ENCODE results near the gene CDKN2AIP. TPM values are rescaled to one million over a fixed set of nuclear protein-coding genes. Genes with fewer than 3 reads are reported as not detected.
A peak's percentile ranks its signal among the peaks of the same experiment; 100 is the strongest.
"Not testable (repeated sequence)": the region's sequence is repeated elsewhere in the genome, so short reads cannot be mapped to it uniquely, and the experiment has no call there.

The CDKN2AIP gene
- total RNA-seq, 2 experiments from 2014 or later = 38.8 to 39.8 TPM

- no peaks in the 10 kb centered on the region for H3K27me3 Mint-ChIP-seq
- DNase-seq = no peak
- peak; percentile 20 for ATAC-seq (ENCODE audit: low read depth)
These were observed 702 bp upstream of the CDKN2AIP start for GRCh38 chr4:183443655-183444213.

GRCh38 chr4:183445097-183445428, 627 bp downstream of the CDKN2AIP start:
- Mint-ChIP-seq H3K9me3 (no peaks in the 10 kb centered on the region), H3K27ac (peak overlapping the region; percentile 99), H3K4me1 (peaks cover 42% of the 10 kb centered on the region), H3K36me3 (peaks cover 35% of the 10 kb centered on the region), H3K27me3 (no peaks in the 10 kb centered on the region), H3K4me3 (peak overlapping the region; percentile 99)
- ATAC-seq (ENCODE audit: low read depth) (peak; percentile 18), DNase-seq (no peak)
- POLR2A ChIA-PET = interaction anchor here (0.6 to 4.8 kb wide), 10 partner anchors 10 to 205 kb away, joined by 3 to 47 read pairs (median 8); partner anchors contain the start of gene ING2

More at GRCh38 chr4:183443655-183444213, 702 bp upstream of the CDKN2AIP start:
- Mint-ChIP-seq H3K4me3 (peak overlapping the region; percentile 99), H3K4me1 (peaks cover 38% of the 10 kb centered on the region), H3K9me3 (no peaks in the 10 kb centered on the region), H3K36me3 (peaks cover 27% of the 10 kb centered on the region), H3K27ac (peak overlapping the region; percentile 91)
- POLR2A ChIA-PET = interaction anchor here (0.5 to 4.8 kb wide), 13 partner anchors 10 to 526 kb away, joined by 3 to 47 read pairs (median 4); partner anchors contain the start of gene ING2

DNA sequence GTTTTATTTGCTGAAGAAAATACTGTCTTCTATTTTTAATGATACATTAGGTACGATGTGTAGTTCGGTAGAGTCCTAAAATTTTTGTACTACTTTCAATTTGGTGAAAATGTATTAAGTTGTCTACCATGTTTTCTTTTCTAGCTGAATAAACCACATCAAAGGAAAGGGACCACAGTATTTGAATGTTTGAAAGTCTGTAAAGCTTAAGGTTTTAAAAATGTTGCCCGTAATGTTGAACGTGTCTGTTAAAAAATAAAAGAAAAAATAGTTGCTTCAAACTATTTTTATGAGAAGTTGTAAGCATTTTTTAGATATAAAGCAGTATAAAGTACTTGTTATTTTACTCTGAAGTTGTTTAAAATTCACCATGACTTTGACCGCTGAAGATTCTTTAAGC, 3.2 kb downstream of the CDKN2AIP start:
- no peaks in the 10 kb centered on the region for H3K9me3 Mint-ChIP-seq
- POLR2A ChIA-PET = interaction anchor here (0.9 kb wide), 1 partner anchor 49 kb away, joined by 4 read pairs; no protein-coding TSS in a partner anchor
- H3K36me3 Mint-ChIP-seq = peaks cover 48% of the 10 kb centered on the region
- no peak overlapping the region for H3K27ac Mint-ChIP-seq
- ATAC-seq (ENCODE audit: low read depth) = no peak
- peaks cover 42% of the 10 kb centered on the region for H3K4me1 Mint-ChIP-seq
- H3K27me3 Mint-ChIP-seq = no peaks in the 10 kb centered on the region
- H3K4me3 Mint-ChIP-seq = peak overlapping the region; percentile 99
- no peak for DNase-seq

GRCh38 chr4:183448436-183448835, 4.0 kb downstream of the CDKN2AIP start:
- no peak for DNase-seq
- no peak for ATAC-seq (ENCODE audit: low read depth)
- peaks cover 36% of the 10 kb centered on the region for H3K4me1 Mint-ChIP-seq
- no peak overlapping the region for H3K27ac Mint-ChIP-seq
- H3K27me3 Mint-ChIP-seq = no peaks in the 10 kb centered on the region
- peak overlapping the region; percentile 33 for H3K4me3 Mint-ChIP-seq
- peaks cover 51% of the 10 kb centered on the region for H3K36me3 Mint-ChIP-seq
- H3K9me3 Mint-ChIP-seq = no peaks in the 10 kb centered on the region
- POLR2A ChIA-PET = no interaction called here

GRCh38 chr4:183449193-183449882, 4.9 kb downstream of the CDKN2AIP start:
- no peak for ATAC-seq (ENCODE audit: low read depth)
- peaks cover 51% of the 10 kb centered on the region for H3K36me3 Mint-ChIP-seq
- POLR2A ChIA-PET = interaction anchor here (1.3 kb wide), 1 partner anchor 55 kb away, joined by 3 read pairs; no protein-coding TSS in a partner anchor

DNA sequence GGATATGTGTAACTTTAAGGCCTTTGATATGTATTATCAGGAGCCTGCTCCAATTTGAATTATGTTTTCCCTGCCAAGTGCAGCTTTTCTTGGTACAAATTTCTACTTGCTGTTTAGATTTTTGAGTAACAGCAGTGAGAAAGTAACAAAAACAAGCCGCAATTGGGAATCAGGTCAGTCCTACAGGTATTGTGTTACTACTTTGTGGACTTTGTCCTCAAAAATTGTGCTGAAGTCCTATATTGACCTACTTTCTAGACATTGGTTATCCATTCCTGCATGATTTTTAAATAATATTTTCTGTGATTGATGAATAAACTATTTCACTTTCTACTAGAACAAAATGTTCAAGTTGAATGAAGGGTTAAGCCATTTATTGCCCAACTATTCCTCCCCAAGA, 5.7 kb downstream of the CDKN2AIP start:
- Mint-ChIP-seq H3K27ac (no peak overlapping the region), H3K36me3 (peaks cover 50% of the 10 kb centered on the region), H3K27me3 (no peaks in the 10 kb centered on the region), H3K9me3 (no peaks in the 10 kb centered on the region), H3K4me1 (peaks cover 36% of the 10 kb centered on the region), H3K4me3 (no peak overlapping the region)
- ATAC-seq (ENCODE audit: low read depth) (no peak), DNase-seq (no peak)
- POLR2A ChIA-PET = interaction anchor here (1.3 kb wide), 1 partner anchor 54 kb away, joined by 3 read pairs; no protein-coding TSS in a partner anchor

More at GRCh38 chr4:183449193-183449882, 4.9 kb downstream of the CDKN2AIP start:
- Mint-ChIP-seq H3K9me3 (no peaks in the 10 kb centered on the region), H3K27ac (no peak overlapping the region), H3K27me3 (no peaks in the 10 kb centered on the region), H3K4me3 (no peak overlapping the region), H3K4me1 (peaks cover 33% of the 10 kb centered on the region)
- DNase-seq = no peak

DNA sequence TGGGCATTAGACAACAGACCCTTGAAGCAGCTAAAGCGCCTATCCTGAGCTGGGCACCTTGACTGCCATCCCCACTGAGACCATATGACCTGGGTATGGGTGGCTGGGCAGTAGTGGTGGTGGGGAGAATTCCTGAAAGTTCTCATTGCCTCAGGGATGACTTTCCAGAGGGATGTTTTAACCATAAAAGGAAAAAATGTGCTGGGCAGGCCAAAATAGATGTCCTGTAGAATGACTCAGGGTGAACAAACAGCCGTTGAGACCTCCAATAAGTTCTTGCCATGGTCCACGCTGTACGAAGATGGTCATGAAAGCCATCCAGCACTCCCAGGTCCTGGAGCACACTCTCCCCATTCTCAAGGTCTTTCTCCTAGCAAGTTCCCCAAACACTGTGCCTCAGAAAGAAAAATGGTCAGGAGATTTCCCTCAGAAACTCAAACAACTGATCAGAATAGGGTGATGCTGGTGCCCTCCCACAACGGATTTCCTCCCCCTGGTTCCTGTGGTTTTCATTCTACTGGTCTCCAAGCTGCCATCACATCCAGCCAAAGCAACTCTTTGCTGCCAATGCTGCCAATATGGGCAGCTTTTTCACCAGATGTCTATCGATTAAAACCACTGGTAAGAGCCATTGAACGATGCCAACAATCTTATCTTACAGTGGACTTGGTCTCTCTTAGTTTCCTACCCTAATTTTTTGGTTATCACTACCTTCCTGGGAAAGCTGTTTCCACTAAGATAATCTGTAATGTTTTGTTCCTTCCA, 11.2 kb downstream of the CDKN2AIP start:
- ATAC-seq (ENCODE audit: low read depth) = peak; percentile 81
- peaks cover 15% of the 10 kb centered on the region for H3K4me1 Mint-ChIP-seq
- peak overlapping the region; percentile 69 for H3K4me3 Mint-ChIP-seq
- H3K9me3 Mint-ChIP-seq = peaks cover 2% of the 10 kb centered on the region
- H3K27ac Mint-ChIP-seq = peak overlapping the region; percentile 76
- no peak for DNase-seq
- peaks cover 3% of the 10 kb centered on the region for H3K27me3 Mint-ChIP-seq
- peaks cover 15% of the 10 kb centered on the region for H3K36me3 Mint-ChIP-seq
- POLR2A ChIA-PET = interaction anchor here (2.0 kb wide), 1 partner anchor 11 kb away, joined by 11 read pairs; the partner anchor contains the start of gene CDKN2AIP

GRCh38 chr4:183458005-183458404, 13.6 kb downstream of the CDKN2AIP start:
- Mint-ChIP-seq H3K9me3 (peaks cover 2% of the 10 kb centered on the region), H3K4me3 (no peak overlapping the region), H3K27ac (no peak overlapping the region), H3K36me3 (peaks cover 3% of the 10 kb centered on the region), H3K27me3 (peaks cover 3% of the 10 kb centered on the region), H3K4me1 (peaks cover 15% of the 10 kb centered on the region)
- DNase-seq (no peak), ATAC-seq (ENCODE audit: low read depth) (no peak)
- POLR2A ChIA-PET = no interaction called here

DNA sequence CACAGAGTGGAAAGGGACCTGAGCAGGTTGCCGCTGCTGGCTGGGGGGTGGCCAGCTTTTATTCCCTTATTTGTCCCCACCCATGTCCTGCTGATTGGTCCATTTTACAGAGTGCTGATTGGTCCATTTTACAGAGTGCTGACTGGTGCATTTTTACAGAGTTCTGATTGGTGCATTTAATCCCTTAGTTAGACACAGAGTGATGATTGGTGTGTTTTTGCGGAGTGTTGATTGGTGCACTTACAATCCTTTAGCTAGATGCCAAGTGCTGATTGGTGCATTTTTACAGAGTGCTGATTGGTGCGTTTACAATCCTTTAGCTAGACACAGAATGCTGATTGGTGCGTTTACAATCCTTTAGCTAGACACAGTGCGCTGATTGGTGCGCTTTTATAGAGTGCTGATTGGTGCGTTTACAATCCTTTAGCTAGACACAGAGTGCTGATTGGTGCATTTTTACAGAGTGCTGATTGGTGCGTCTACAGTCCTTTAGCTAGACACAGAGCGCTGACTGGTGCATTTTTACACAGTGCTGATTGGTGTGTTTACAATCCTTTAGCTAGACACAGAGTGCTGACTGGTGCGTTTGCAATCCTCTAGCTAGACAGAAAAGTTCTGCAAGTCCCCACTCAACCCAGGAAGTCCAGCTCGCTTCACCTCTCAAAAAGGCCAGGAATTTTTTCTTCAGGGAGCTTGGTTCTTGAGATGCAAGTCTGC, 19.6 kb downstream of the CDKN2AIP start:
- POLR2A ChIA-PET; ATAC-seq (ENCODE audit: low read depth); H3K27ac Mint-ChIP-seq: not testable (repeated sequence)

DNA sequence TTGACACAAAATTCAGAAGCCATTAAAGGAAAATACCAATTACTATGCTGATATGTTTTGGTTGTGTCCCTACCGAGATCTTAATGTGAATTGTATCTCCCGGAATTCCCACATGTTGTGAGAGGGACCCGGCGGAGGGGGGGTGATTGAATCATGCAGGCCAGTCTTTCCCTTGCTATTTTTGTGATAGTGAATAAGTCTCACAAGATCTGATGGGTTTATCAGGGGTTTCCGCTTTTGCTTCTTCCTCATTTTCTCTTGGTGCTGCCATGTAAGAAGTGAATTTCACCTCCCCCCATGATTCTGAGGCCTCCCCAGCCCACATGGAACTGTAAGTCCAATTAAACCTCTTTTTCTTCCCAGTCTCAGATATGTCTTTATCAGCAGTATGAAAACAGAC, 21.4 kb downstream of the CDKN2AIP start:
- H3K9me3 Mint-ChIP-seq; H3K27me3 Mint-ChIP-seq; H3K4me3 Mint-ChIP-seq; DNase-seq; H3K36me3 Mint-ChIP-seq; H3K4me1 Mint-ChIP-seq; ATAC-seq (ENCODE audit: low read depth); H3K27ac Mint-ChIP-seq; POLR2A ChIA-PET: not testable (repeated sequence)

More for the DNA sequence above, 19.6 kb downstream of the CDKN2AIP start:
- H3K36me3 Mint-ChIP-seq, H3K4me3 Mint-ChIP-seq, H3K27me3 Mint-ChIP-seq, H3K4me1 Mint-ChIP-seq, H3K9me3 Mint-ChIP-seq, DNase-seq: not testable (repeated sequence)

DNA sequence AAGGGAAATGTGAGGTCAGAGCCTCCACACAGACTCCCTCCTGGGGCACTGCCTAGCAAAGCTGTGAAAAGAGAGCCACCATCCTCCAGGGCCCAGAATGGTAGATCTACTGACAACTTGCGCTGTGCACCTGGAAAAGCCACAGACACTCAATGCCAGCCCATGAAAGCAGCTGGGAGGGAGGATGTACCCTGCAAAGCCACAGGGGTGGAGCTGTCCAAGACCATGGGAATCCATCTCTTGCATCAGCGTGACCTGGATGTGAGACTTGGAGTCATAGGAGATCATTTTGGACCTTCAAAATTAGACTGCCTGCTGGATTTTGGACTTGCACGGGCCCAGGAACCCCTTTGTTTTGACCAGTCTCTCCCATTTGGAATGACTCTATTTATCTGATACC, 22.8 kb downstream of the CDKN2AIP start:
- POLR2A ChIA-PET = no interaction called here
- Mint-ChIP-seq H3K4me3 (no peak overlapping the region), H3K27ac (no peak overlapping the region), H3K4me1 (peaks cover 3% of the 10 kb centered on the region), H3K9me3 (peaks cover 5% of the 10 kb centered on the region), H3K36me3 (no peaks in the 10 kb centered on the region), H3K27me3 (no peaks in the 10 kb centered on the region)
- no peak for ATAC-seq (ENCODE audit: low read depth)
- no peak for DNase-seq

- no peak overlapping the region for H3K27ac Mint-ChIP-seq
- POLR2A ChIA-PET = no interaction called here
- H3K36me3 Mint-ChIP-seq = no peaks in the 10 kb centered on the region
- DNase-seq = no peak
- peaks cover 2% of the 10 kb centered on the region for H3K9me3 Mint-ChIP-seq
- H3K27me3 Mint-ChIP-seq = no peaks in the 10 kb centered on the region
- no peak for ATAC-seq (ENCODE audit: low read depth)
- H3K4me1 Mint-ChIP-seq = peaks cover 3% of the 10 kb centered on the region
- no peak overlapping the region for H3K4me3 Mint-ChIP-seq
These were observed 24.0 kb downstream of the CDKN2AIP start for GRCh38 chr4:183468210-183469095.
